Measurements from ENCODE around the gene SOCS3.

SOCS3 gene

DNA sequence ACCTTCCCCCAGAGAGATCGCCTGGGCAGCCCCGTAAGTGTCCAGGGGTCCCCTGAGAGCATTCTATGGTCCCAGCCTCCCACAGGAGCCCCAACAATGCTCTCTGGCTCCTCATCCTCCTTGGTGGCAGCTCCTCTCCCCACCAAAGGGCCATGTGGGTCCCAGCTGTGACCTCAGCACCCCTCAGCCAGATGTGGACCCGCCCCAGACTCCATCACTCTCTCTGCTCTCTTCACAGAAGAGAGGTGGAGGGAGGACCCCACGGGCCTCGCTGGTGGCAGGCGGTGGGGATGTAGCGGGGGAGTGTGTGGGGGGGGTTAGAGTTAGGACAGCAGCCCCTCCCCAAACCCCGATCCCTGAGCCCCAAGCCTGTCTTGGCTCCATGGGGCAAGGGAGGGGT, 41.0 kb downstream of the SOCS3 start:
- no peak for TF ChIP-seq EZH2phosphoT487 (IDR thresholded peaks at IDR 0.05; ENCODE audit: low read depth)
- TF ChIP-seq, protein P1, sequence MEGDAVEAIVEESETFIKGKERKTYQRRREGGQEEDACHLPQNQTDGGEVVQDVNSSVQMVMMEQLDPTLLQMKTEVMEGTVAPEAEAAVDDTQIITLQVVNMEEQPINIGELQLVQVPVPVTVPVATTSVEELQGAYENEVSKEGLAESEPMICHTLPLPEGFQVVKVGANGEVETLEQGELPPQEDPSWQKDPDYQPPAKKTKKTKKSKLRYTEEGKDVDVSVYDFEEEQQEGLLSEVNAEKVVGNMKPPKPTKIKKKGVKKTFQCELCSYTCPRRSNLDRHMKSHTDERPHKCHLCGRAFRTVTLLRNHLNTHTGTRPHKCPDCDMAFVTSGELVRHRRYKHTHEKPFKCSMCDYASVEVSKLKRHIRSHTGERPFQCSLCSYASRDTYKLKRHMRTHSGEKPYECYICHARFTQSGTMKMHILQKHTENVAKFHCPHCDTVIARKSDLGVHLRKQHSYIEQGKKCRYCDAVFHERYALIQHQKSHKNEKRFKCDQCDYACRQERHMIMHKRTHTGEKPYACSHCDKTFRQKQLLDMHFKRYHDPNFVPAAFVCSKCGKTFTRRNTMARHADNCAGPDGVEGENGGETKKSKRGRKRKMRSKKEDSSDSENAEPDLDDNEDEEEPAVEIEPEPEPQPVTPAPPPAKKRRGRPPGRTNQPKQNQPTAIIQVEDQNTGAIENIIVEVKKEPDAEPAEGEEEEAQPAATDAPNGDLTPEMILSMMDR (IDR thresholded peaks at IDR 0.05; ENCODE audit: low read depth, low read length): no peak
- Histone ChIP-seq H3K4me2 (ENCODE audit: low read length) (peak overlapping the region; percentile 87), H3K4me1 (ENCODE audit: low read length) (peaks cover 59% of the 10 kb centered on the region), H3K9me3 (ENCODE audit: insufficient read depth, low read length) (no peaks in the 10 kb centered on the region), H4K20me1 (ENCODE audit: insufficient read depth, low read length) (no peaks in the 10 kb centered on the region), H3K9ac (ENCODE audit: low read length) (peak overlapping the region; percentile 92; the same call in 1 of the 2 replicates), H3K79me2 (ENCODE audit: low read length) (peaks cover 3% of the 10 kb centered on the region; the same call in 1 of the 2 replicates), H2AFZ (ENCODE audit: low read depth, low read length) (no peak overlapping the region), H3K27me3 (ENCODE audit: low read depth, low read length) (no peaks in the 10 kb centered on the region), H3K27ac (ENCODE audit: low read length) (peak overlapping the region; percentile 99), H3K36me3 (replicated peaks; ENCODE audit: low read depth, low read length) (no peaks in the 10 kb centered on the region), H3K4me3 (ENCODE audit: low read length) (peak overlapping the region; percentile 75; the same call in 1 of the 2 replicates)

DNA sequence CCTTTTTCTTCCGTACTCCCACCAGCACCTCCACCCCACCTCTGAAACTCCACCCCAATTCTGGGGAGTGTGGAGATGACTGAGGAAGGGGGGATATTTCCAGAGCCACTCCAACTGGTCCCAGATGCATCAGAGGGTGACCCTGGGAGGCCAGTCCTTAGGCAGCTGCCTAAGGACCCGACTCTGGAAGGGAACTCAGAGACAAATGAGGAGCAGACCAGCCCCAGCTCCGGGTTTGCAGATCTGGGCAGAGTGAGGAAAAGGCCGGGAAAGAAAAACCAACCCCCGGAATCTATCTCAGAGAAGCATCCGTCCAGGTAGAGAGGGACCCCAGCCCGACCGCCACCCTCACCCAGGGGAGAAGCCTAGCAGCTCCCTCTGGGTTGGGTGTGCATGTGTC, 41.5 kb downstream of the SOCS3 start:
- no peaks in the 10 kb centered on the region for H4K20me1 ChIP-seq (ENCODE audit: insufficient read depth, low read length)
- H3K9me3 ChIP-seq (ENCODE audit: insufficient read depth, low read length): no peaks in the 10 kb centered on the region
- H3K4me1 ChIP-seq (ENCODE audit: low read length): peaks cover 59% of the 10 kb centered on the region
- H3K36me3 ChIP-seq (replicated peaks; ENCODE audit: low read depth, low read length): no peaks in the 10 kb centered on the region
- TF ChIP-seq, protein P1 (IDR thresholded peaks at IDR 0.05; ENCODE audit: low read depth, low read length): no peak
- no peak for TF ChIP-seq EZH2phosphoT487 (IDR thresholded peaks at IDR 0.05; ENCODE audit: low read depth)
- H3K4me3 ChIP-seq (ENCODE audit: low read length): peak overlapping the region; percentile 75
- peaks cover 3% of the 10 kb centered on the region; the same call in 1 of the 2 replicates for H3K79me2 ChIP-seq (ENCODE audit: low read length)
- no peaks in the 10 kb centered on the region for H3K27me3 ChIP-seq (ENCODE audit: low read depth, low read length)
- peak overlapping the region; percentile 99 for H3K27ac ChIP-seq (ENCODE audit: low read length)
- H2AFZ ChIP-seq (ENCODE audit: low read depth, low read length): no peak overlapping the region
- peak overlapping the region; percentile 87 for H3K4me2 ChIP-seq (ENCODE audit: low read length)
- peak overlapping the region; percentile 92 for H3K9ac ChIP-seq (ENCODE audit: low read length)

DNA sequence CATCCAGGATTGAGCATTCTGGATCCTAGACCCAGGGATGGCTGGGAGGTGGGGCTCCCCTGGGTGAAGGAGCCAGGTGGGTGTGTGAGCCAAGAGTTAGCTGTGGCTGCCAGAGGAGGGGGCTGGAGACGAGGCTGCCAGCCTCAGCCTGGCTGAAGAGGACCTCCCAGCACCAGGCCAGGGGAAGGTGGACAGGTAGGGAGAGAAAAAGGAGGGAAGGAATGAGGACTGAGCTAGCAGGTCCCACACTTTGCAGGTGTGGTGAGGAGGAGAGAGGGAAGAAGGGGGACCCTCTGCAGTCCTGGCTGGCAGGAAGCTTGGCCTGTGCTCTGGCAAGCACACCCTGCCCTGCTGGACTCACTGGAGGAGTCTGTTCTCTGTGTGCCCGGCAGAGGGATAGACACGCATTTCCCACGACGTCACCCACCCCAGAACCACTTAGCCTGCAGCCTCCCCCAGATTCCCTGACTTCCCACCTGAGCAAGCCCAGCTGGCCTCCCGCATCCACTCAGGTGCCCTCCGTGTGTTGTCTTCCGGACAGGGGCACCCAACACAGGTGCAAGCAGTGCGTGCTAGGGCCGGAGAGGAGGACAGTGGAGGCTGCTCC, 42.0 kb downstream of the SOCS3 start:
- Histone ChIP-seq H3K27ac (ENCODE audit: low read length) (peak overlapping the region; percentile 99), H3K79me2 (ENCODE audit: low read length) (peaks cover 3% of the 10 kb centered on the region; the same call in 1 of the 2 replicates), H4K20me1 (ENCODE audit: insufficient read depth, low read length) (no peaks in the 10 kb centered on the region), H3K4me2 (ENCODE audit: low read length) (peak overlapping the region; percentile 87), H3K9ac (ENCODE audit: low read length) (peak overlapping the region; percentile 92), H3K4me1 (ENCODE audit: low read length) (peaks cover 64% of the 10 kb centered on the region), H3K4me3 (ENCODE audit: low read length) (peak overlapping the region; percentile 75), H3K27me3 (ENCODE audit: low read depth, low read length) (no peaks in the 10 kb centered on the region), H3K9me3 (ENCODE audit: insufficient read depth, low read length) (no peaks in the 10 kb centered on the region), H3K36me3 (replicated peaks; ENCODE audit: low read depth, low read length) (no peaks in the 10 kb centered on the region), H2AFZ (ENCODE audit: low read depth, low read length) (no peak overlapping the region)
- TF ChIP-seq, protein P1 (IDR thresholded peaks at IDR 0.05; ENCODE audit: low read depth, low read length): peak; percentile 25; the same call in 1 of the 2 replicates
- no peak for TF ChIP-seq EZH2phosphoT487 (IDR thresholded peaks at IDR 0.05; ENCODE audit: low read depth)

DNA sequence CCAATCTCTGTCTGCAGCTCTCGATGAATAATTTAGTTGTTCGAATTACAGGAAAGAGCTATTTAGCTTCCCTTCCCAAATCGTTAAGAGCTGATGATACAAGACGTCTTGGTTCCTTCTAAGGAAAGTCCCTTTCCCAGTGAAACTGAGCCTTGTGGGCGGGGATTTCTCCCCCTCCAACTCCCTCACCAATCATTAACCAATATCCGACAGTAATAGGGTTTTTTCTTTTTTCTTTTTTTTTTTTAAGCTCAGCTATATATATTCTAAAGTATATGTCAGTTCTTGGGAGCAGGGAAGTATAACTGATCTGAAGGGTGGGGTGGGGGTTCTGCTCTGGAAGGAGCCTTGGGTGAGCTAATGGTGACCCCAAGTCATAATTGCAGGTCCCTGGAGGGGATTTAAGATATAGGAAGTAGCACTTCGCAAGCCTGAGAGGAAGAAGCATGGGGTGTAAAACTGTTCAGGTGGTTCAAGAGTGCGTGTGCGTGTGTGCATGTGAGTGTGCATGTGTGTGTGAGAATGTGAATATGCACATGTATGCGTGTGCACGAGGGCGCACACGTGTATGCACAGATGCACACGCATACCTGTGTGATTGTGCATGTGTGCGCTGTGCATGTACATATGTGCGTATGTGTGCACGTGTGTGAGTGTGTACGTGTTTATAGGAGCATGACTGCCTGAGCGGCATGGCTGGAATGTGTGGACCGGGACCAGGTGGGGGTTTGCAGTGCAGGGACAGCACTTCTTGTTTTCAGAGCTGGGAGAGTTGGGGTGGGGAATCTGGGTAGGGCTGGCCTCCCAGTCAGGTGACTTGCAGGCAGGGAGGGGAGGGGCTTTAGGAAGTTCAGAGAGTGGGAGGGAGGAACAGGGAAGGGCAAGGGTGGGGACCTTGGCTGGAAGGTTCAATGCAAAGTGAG, 42.7 kb downstream of the SOCS3 start:
- peaks cover 3% of the 10 kb centered on the region; the same call in 1 of the 2 replicates for H3K79me2 ChIP-seq (ENCODE audit: low read length)
- no peaks in the 10 kb centered on the region for H3K36me3 ChIP-seq (replicated peaks; ENCODE audit: low read depth, low read length)
- H3K27me3 ChIP-seq (ENCODE audit: low read depth, low read length): no peaks in the 10 kb centered on the region
- no peaks in the 10 kb centered on the region for H3K9me3 ChIP-seq (ENCODE audit: insufficient read depth, low read length)
- H3K4me1 ChIP-seq (ENCODE audit: low read length): peaks cover 69% of the 10 kb centered on the region
- H2AFZ ChIP-seq (ENCODE audit: low read depth, low read length): no peak overlapping the region
- TF ChIP-seq, protein P1 (IDR thresholded peaks at IDR 0.05; ENCODE audit: low read depth, low read length): no peak
- no peak for TF ChIP-seq EZH2phosphoT487 (IDR thresholded peaks at IDR 0.05; ENCODE audit: low read depth)
- peak overlapping the region; percentile 87 for H3K4me2 ChIP-seq (ENCODE audit: low read length)
- H3K27ac ChIP-seq (ENCODE audit: low read length): peak overlapping the region; percentile 99
- H4K20me1 ChIP-seq (ENCODE audit: insufficient read depth, low read length): no peaks in the 10 kb centered on the region
- H3K4me3 ChIP-seq (ENCODE audit: low read length): peak overlapping the region; percentile 75
- H3K9ac ChIP-seq (ENCODE audit: low read length): peak overlapping the region; percentile 92
